GM08714 (cell line): ENCODE results near the gene LMTK3.

Experiments
- H3K4me3 ChIP-seq: fragments of 200-500 bp; sonication (Bioruptor generic); 2 replicates; pipeline ENCODE4 v1.5.1; 2014; ENCODE audit warnings: mild to moderate bottlenecking, low read length, inconsistent platforms
- ZNF274 ChIP-seq: IDR thresholded peaks from 2 replicates; pipeline ENCODE4 v1.6.1; 2012; ENCODE audit warnings: mild to moderate bottlenecking, low read depth, low read length

The LMTK3 gene

DNA sequence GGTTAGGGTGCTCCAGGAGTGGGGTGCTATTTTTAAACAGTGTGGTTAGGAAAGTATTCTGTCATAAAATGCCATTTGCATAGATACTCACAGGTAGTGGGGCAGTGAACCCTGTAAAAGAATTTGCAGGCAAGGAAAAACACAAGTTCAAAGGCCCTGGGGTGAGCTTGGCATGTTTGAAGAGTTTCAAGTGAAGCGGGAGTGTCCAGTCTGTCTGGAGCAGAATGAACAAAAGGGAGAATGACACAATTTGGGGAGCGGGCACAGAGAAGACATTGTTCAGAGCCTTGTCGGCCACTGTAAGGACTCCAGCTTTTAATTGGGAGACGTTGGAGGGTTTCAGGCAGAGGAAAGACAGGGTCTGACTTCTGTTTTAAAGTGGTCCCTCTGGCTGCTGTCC is 63.1 kb downstream of the LMTK3 start:
- no peak overlapping the region for H3K4me3 ChIP-seq
- TF ChIP-seq ZNF274: no peak

DNA sequence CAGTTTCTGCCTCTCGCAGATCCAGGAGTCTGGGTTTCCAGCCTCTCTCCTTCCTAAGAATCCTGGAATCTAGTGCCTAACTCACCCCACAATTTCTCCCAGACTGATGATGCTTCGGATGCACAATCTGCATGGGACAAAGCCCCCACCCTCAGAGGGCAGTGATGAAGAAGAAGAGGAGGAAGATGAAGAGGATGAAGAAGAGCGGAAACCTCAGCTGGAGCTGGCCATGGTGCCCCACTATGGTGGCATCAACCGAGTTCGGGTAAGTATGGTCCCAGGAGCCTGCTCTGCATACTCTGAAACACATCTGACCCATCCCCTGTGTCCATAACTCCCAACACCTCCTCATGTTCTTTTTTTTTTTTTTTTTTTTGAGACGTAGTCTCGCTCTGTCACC is 65.1 kb downstream of the LMTK3 start:
- no peak for TF ChIP-seq ZNF274
- H3K4me3 ChIP-seq: peak overlapping the region; percentile 88

DNA sequence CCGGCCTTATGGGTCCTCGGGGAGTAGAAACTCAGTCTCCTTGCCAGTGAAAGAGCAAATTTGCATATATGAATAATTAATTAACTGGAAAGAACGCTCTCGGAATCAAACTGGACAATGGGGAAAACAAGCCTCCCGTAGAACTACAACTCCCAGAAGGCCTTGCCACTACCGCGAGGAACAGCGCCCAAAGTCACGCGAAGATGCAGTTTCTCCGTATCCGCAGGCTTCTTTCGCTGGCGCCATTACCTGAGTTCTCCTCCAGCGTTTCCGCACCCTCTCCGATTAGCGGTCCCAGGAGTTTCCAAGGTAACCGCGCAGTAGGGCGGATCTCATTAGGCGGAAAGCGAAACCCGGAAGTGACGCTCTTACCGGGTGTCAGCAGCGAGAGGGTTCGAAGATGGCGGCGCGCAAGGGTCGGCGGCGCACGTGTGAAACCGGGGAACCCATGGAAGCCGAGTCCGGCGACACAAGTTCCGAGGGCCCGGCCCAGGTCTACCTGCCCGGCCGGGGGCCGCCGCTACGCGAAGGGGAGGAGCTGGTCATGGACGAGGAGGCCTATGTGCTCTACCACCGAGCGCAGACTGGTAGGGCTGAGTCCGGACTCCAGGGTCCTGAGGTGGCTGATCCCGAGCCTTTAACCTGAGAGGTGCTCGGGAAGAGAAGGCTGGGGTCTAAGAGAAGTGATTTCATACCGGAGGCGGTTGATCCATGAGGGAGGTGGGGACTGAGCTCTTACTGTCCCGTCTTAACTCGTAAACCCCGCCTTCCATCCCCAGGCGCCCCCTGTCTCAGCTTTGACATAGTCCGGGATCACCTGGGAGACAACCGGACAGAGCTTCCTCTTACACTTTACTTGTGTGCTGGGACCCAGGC is 65.8 kb downstream of the LMTK3 start, which contains the start of gene GRWD1:
TSS of gene GRWD1 (plus strand) at position 378 of the 876 bp plus-strand sequence. CDS start at position 401, 23 bp downstream.
- TF ChIP-seq ZNF274: no peak
- peak within 1 kb of the TSS; percentile 88 for H3K4me3 ChIP-seq

DNA sequence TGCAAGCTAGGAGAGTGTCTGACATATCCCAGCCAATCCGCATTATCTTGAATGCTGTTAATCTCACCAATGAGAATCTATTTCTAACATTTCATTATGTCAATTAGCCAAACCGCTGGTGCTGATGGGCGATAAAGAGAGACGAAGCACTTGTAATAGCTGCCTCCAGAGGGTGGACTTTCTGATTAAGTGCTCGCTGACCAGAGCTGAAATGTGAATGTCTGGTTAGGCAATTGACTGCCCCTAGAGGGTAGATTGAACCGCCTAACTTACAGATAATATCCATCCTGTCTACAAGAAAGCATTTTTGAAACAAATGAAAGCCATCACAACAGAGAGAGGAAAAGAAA is 66.4 kb downstream of the LMTK3 start:
- TF ChIP-seq ZNF274: no peak
- peak overlapping the region; percentile 88 for H3K4me3 ChIP-seq

DNA sequence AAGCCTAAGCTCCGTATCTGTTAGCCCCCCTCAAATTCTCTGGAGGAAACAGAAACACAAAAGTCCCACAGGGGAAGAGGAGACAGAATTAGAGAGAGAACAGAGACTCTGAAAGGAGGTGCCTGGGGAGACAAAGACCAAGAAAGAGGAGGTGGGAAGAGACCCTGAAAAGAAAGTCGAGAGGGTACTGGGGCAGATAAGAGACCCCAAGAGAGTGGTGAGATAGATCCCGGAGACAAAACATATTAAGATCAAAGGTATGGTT is 66.8 kb downstream of the LMTK3 start:
- no peak for TF ChIP-seq ZNF274
- peak overlapping the region; percentile 88; the same call in 1 of the 2 replicates for H3K4me3 ChIP-seq

DNA sequence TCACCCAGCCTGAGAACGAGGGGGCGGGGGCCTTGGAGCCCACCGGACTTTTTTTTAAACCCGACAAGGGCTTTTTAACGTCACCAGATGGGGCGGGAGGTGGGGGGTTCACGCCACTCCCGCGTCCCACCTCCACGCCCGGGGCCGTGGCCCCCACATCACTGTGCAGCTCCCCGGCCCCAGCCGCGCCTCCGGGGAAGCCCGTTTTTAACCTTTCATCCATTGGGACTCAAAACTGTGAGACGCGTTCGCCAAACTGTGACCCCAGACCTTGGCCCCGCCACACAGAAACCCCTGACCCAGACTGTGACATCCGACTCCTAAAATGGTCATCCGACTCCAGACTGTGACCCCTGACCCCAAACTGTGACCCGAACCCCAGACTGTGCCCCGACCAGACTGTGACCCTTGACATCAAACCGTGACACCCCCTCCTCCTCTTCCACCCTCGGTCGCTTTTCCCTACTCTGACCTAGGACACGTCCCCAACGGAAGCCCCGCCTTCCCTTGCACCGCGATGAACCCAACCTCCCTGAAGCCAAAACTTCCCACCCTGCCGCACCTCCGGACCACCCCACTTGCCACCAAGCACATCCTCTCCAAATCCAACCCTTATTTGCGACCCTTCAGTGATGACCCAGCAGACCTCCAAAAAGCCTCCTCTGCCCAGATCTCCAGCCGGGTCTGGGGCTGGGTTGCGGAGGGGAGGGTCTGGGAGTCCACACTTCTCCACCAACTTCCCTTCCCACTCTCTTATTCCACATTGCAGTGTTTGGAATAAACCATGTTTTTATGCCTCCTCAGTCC is 67.3 kb downstream of the LMTK3 start:
- H3K4me3 ChIP-seq: peak overlapping the region; percentile 88; the same call in 1 of the 2 replicates
- no peak for TF ChIP-seq ZNF274

DNA sequence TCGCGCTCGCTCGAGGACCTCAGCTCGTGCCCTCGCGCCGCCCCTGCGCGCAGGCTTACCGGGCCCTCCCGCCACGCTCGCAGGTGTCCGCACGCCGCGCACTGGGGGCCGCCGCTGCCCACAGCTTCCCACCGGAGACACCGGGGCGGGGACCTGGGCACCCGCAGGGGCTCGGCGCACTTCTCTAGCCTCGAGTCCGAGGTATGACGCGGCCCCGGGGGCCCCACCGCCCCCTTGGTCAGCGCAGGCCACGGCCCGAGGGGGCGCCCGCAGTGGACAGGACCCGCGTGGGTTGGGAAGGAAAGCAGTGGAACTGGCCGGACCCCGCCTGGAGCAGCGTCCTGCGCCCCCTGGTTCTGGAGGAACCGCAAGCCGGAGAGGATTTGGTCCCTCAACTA is 67.9 kb downstream of the LMTK3 start:
- H3K4me3 ChIP-seq: no peak overlapping the region

DNA sequence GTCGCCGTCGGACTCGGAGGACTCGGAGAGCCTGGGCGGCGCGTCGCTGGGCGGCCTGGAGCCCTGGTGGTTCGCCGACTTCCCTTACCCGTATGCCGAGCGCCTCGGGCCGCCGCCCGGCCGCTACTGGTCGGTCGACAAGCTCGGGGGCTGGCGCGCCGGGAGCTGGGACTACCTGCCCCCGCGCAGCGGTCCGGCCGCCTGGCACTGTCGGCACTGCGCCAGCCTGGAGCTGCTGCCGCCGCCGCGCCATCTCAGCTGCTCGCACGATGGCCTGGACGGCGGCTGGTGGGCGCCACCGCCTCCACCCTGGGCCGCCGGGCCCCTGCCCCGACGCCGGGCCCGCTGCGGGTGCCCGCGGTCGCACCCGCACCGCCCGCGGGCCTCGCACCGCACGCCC is 68.4 kb downstream of the LMTK3 start:
- no peak for TF ChIP-seq ZNF274

More for the DNA sequence above, 67.9 kb downstream of the LMTK3 start:
- no peak for TF ChIP-seq ZNF274

DNA sequence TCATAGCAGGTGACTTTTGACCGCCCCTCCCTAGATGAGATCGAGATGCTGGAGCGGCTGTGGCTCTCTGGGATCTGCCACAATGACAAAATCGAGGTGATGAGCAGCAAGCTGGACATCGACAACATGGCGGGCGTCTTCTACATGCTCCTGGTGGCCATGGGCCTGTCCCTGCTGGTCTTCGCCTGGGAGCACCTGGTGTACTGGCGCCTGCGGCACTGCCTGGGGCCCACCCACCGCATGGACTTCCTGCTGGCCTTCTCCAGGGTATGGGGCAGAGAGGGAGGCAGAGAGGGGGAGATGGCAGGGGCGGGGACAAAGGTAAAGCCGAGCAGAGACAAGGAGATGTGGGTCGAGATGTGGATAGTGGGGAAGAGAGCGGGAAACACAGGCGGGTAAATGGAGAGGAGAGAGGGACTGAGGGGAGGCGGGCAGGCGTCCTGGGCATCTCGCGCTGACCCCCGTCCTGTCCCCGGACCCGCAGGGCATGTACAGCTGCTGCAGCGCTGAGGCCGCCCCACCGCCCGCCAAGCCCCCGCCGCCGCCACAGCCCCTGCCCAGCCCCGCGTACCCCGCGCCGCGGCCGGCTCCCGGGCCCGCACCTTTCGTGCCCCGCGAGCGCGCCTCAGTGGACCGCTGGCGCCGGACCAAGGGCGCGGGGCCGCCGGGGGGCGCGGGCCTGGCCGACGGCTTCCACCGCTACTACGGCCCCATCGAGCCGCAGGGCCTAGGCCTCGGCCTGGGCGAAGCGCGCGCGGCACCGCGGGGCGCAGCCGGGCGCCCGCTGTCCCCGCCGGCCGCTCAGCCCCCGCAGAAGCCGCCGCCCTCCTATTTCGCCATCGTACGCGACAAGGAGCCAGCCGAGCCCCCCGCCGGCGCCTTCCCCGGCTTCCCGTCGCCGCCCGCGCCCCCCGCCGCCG is 69.3 kb downstream of the LMTK3 start:
- no peak overlapping the region for H3K4me3 ChIP-seq
- no peak for TF ChIP-seq ZNF274

More for the DNA sequence above, 68.4 kb downstream of the LMTK3 start:
- no peak overlapping the region for H3K4me3 ChIP-seq

DNA sequence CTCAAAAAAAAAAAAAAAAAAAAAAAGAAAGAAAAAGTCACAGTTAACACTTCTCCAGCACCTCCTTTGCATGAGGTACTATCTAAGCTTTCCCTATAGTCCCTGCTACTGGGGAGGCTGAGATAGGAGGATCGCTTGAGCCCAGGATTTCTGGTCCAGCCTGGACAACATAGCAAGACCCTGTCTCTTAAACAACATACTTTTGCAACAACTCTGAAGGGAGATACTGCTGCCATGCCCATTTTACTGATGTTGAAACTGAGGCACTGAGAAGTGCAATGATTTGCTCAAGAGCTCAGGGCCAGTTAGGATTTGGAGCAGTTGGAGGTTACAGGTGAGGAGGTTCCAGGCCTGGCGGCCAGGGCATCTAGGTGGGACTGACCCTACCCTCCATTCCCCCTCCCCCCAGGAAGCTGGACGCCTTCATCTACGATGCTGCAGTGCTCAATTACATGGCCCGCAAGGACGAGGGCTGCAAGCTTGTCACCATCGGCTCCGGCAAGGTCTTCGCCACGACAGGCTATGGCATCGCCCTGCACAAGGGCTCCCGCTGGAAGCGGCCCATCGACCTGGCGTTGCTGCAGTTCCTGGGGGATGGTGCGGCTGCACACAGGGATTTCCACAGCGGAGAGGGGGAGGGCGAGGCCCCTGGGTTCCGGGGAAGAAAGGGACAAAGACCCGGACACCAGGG is 70.1 kb downstream of the LMTK3 start:
- H3K4me3 ChIP-seq: no peak overlapping the region
- TF ChIP-seq ZNF274: no peak

DNA sequence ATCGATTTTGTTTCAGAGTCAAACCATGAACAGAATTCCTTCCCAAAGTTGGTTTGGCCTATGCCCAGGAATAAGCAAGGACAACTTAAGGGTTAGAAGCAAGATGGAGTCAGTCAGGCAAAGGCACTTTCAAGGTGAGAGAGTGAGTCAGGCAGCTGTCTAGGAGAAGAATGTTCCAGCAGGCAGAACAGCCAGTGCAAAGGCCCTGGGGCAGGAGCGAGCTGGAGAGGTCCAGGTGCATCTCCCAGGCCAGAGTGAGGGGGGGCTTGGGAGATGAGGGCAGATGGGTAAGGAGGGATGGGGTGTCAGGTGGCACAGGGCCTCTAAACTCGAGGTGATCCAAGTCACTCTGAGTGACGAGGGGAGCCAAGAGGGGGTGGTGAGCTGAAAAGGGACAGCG is 75.0 kb downstream of the LMTK3 start:
- no peak for TF ChIP-seq ZNF274
- no peak overlapping the region for H3K4me3 ChIP-seq
